ENCODE measurements around the gene ATP1A3. TPM values are rescaled to one million over a fixed set of nuclear protein-coding genes. Genes with fewer than 3 reads are reported as not detected.

Gene ATP1A3
- total RNA-seq, 1 donor from 2014 or later: 242 TPM

DNA sequence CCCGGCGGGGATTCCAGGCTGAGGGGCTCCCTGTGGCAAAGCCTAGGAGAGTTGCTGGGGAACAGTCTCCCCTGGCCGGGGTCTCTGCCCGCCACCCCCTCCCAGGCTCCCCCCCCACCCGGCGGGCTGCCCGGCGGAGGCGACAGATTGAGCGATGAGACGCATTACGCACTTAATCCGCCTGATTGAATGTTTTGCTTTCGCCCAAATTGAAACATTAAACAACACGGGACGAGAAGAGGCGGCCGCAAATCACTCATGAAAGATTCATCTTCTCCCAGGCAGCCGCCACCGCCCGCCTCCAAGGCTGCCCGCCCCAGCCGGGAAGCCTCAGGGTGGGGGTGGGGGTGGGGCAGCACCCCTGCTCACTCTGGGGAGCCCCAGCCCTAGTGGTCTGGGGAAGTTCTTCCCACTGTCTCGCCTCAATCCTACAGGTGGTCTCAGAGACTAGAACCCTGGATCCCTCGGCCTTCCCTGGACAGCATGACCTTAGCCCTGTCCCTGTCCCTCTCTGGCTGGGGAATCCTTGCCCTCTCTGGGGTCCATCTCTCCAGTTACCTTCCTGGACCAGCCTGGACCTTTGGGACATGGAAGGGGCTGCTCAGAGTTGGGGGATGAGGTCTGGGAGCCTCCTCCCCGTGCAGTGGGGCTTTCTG is 58.1 kb downstream of the ATP1A3 start:
- no peak for DNase-seq (ENCODE audit: low spot score)
- intact Hi-C loops (cut with DNase I): loop anchor here (2.0 kb wide), 1 partner anchor 63 kb away; no protein-coding TSS in a partner anchor

DNA sequence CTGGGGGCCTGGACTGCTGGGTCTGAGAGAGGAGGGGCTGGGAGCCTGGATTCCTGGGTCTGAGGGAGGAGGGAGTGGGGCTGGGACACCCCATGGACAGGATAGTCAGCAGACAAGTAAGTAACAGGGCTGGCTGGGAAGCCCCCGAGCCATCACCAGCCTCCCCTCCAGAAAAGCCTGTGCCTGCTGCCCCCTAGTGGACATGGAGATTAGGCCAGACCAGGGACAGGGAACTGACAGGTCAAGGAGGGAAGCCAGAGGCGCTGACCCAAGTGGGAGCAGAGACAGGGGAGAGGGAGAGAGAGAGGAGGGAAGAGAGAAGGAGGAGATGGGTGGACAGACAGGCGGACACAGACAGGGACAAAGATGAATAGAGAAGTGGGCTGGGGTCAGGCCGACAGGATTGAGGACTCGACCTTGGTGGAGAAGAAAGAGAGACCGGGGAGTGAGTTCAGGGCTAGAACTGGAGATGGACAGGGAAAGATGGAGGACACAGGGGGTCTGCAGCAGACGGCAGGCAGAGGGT is 59.1 kb downstream of the ATP1A3 start:
- peak; percentile 87 for DNase-seq (ENCODE audit: low spot score)
- intact Hi-C loops (cut with DNase I): loop anchor here (2.0 kb wide), 1 partner anchor 62 kb away; no protein-coding TSS in a partner anchor

DNA sequence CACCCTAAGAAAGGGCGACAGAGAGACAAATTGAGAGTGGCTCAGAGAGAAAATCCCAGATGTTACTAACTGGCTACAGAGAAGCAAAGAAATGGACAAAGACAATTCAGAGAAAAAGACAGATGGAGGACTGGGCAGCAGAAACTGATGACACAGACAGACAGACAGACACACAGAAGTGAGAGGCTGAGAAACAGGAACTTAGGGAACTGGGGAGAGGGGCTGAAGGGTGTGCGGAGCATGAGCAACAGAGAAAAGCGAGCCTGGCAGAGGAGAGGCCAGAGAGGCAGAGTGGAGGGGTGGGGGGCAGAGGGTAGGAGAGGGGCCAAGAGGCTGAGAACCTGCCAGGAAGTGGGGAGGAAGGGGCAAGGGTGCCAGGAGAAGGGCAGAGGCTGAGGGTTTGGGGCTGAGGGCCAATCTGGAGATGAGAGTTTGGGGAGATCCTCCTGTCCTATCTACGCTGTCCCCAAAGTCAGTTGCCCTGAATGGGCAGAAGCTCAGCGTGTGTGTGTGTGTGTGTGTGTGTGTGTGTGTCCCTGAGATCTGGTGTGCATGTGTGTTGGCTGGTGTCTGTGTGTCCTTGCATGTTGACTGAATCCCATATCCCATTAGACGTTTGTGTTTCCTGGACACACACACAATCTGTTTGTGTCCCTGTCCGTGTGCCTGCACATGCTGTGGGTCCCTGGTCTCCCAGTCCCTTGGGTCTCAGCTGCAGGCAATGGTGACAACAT is 60.2 kb downstream of the ATP1A3 start:
- intact Hi-C loops (cut with DNase I): loop anchor here (2.0 kb wide), 1 partner anchor 61 kb away; no protein-coding TSS in a partner anchor

DNA sequence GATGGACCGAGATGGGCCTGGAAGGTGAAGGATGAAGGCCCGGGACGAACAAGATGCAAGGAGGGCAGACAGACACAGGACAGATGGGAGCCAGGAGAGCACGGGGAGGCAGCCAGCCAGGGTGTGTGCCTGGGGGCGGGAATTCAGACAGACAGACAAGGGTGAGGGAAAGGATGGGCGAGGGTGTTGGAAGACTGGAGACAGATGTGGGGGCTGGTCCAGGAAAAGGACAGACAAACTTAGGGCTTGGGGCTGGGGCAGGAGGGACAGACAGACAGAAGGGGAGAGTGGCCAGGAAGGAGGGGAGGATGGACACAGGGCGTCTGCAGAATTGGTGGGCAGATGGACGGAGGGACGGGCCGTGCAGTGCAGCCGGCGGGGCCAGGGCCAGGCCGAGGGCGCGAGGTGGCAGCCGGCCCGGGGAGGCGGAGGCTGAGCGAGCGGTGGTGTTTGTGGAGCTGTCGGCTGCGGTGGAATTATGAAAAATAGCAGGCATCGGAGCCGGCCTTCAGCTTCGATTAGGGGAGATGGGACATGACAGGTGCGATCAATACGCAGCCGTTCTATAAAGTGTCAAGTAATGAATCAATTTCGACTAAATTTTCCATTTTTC is 61.2 kb downstream of the ATP1A3 start:
- no peak for DNase-seq (ENCODE audit: low spot score)
- intact Hi-C loops (cut with DNase I): no loop called here

More for the DNA sequence above, 60.2 kb downstream of the ATP1A3 start:
- DNase-seq (ENCODE audit: low spot score): no peak

DNA sequence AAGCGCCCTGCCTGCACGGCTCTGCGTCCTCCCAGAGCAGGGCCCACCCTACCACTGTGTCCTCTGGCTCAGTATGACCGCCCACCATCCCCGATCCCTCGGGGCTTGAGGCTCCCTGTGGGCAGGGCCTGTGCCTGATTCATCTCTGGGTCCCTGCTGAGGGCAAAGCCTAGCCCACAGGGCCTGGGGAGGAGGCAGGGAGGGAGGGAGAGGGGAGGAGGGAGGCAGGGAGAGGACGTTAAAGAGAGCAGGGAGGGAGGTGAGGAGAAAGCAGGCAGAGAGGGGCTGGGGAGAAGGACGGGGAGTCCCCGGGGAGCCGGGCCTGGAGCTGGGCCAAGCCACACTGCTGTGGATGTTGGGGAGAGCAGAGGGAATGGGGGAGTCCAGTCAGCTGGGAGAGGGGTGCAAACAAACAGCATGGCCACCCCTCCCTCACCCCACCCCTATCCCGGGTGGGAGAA is 61.7 kb downstream of the ATP1A3 start:
- intact Hi-C loops (cut with DNase I): no loop called here

DNA sequence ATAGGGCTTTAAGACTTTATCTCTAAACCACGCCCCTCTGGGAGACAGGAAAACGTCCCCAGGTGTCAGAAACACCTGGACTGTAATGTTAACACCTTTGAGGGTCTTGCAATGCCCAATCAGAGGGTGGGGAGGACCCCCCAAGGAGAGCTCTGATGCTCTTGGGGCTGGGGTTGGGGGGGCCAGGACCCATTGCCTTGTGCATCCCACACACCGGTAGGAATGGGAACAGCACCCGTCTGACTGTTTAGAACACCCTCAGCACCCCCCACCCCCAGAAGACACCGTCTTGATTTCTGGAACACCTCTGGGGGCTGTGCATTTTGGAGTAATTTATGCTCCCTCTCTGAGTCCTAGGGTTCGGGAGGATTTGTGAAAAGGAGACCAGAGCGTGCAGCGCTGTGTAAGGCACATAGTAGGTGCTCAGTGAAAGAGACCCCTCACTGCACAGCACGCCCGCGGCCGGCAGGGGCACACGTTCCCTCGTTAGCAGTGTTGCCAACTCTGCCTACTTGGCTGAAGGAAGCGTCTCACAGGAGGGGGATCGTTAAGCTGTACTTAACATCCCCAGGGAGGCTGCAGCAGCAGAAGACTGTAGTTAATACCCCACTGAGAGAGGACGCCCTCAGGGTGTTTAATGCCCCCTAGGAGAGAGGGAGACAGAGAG is 63.0 kb downstream of the ATP1A3 start:
- intact Hi-C loops (cut with DNase I): no loop called here
- DNase-seq (ENCODE audit: low spot score): no peak

More for the DNA sequence above, 61.7 kb downstream of the ATP1A3 start:
- no peak for DNase-seq (ENCODE audit: low spot score)

DNA sequence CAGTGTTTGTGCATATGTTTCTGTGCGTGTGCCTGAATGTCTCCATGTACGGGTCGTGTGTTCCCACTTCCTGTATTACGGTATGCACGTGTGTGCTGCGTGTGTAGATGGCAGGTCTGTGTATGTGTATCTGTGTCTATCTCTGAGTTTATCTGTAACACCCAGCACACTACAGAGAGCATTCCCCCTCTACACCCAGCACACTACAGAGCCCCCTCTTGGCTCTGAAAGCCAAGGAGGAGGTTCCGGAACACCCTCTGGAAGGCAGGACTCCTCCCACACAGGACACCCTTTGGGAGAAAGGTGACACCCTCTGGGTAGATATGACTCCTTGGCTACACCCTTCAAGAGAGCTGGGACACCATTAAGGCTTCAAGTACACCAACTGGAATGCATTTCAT is 63.7 kb downstream of the ATP1A3 start:
- intact Hi-C loops (cut with DNase I): no loop called here
- DNase-seq (ENCODE audit: low spot score): no peak

DNA sequence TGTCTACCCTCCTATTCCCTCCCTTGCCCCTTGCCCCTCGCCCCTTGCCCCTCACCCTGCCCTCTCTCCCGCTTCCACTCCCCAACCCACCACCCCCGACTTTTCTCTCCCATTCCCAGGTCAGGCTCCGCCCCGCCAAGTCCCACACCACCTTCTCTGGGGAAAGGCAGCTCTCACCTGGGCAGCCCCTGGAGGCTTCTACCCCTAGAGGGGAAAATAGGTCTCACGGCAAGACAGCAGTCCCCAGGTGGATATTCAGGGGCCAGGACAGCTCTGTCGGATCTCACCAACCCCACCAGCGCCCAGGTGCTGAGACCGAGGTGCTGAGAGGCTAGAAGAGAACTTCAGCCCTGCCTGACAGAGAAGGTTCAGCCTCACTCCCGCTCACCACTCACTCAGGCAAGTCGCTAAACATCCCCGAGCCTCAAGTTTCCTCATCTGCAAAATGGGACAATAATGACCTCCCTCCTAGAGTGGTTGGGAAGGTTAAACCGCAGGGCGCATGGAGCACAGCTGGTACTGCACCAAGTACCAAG is 64.4 kb downstream of the ATP1A3 start:
- intact Hi-C loops (cut with DNase I): no loop called here
- DNase-seq (ENCODE audit: low spot score): no peak

DNA sequence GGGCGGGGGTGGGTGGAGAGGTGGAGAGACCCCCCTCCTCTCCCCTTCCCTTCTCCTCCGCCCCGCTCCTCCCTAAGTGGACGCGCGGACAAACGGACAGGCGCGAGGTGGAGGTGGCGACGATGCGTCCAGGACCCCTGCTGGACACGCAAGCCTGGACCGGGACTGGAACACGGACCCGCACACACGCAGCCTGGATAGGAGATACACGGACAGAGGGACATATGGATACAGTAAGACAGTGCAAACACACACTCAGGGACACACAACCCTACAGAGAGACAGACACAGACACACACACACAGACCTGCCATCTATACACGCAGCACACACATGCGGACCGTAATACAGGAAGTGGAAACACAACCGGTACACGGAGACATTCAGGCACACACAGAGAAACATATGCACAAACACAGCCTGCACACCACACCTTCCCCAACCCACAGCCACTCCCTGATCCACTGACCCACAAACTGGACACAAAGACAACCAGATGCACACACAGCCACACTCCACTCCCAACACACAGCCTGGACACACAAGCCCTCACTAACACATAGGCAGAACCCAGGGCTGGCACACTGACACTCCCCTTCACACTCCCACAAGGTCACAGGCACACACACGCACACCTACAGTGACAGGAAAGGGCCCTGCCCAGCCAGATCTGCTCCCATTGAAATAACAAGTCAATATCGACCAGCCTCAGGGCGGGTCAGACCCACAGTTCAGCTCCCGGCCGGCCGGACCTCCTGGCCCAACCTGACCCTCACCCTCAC is 65.1 kb downstream of the ATP1A3 start:
- intact Hi-C loops (cut with DNase I): no loop called here
- no peak for DNase-seq (ENCODE audit: low spot score)

DNA sequence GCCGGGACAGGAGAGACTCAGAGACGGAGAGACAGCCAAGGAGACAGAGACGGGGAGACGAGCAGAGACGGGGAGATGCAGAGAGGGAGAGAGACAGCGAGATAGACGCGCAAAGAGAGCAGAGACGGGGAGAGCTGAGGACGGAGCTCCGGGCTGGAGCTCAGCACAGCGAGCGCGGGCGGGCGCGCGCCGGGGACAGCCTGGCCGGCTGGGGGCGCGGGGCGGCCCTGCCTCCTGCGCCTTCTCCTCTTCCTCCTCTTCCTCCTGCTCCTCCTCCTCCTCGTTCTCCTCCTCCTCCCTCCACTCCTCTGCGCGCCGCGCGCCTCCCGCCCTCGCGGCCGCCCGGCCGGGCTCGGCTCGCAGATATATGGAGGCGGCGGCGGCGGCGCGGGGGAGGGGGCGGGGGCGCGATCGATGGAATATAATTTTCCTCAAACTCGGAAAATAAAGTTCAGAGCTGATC is 65.8 kb downstream of the ATP1A3 start, which contains the start of gene ERFL:
Gene ERFL (minus strand): TSS at position 229 of the 463 bp plus-strand sequence. CDS start 15,530 bp downstream, outside the sequence.
- no peak for DNase-seq (ENCODE audit: low spot score)
- intact Hi-C loops (cut with DNase I): no loop called here

DNA sequence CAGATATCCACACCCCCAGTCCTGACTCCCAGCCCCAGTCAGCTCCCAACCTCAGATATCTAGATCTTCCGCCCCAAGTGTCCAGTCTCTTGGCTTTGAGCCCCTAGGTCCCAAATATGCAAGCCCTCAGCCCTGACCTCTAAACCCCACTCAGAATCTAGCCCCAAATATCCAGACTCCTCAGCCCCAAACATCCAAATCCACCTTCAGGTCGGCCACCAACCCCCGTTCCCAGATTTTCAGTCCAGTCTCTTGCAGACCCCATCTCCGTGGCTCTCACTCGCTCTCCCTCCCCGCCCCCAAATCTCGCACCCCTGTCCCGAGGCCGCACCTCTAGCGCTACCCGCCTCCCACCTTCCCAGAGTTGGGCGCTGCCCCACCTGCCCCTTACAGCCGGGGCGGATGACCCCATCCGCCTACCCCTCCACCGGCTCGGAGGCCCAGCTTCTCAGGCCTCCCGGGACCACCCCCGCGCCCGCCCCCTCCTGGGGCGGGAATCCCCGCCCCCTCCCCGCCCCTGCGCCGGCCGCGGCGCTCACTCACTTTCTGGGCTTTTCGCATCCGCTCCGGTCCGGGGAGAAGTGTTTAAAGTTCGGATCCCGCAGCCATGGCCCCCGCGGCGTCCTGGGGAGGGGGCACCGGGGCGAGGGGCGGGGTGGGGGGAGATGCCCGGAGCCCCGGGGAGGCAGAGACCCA is 66.4 kb downstream of the ATP1A3 start:
- DNase-seq (ENCODE audit: low spot score): no peak
- intact Hi-C loops (cut with DNase I): no loop called here

DNA sequence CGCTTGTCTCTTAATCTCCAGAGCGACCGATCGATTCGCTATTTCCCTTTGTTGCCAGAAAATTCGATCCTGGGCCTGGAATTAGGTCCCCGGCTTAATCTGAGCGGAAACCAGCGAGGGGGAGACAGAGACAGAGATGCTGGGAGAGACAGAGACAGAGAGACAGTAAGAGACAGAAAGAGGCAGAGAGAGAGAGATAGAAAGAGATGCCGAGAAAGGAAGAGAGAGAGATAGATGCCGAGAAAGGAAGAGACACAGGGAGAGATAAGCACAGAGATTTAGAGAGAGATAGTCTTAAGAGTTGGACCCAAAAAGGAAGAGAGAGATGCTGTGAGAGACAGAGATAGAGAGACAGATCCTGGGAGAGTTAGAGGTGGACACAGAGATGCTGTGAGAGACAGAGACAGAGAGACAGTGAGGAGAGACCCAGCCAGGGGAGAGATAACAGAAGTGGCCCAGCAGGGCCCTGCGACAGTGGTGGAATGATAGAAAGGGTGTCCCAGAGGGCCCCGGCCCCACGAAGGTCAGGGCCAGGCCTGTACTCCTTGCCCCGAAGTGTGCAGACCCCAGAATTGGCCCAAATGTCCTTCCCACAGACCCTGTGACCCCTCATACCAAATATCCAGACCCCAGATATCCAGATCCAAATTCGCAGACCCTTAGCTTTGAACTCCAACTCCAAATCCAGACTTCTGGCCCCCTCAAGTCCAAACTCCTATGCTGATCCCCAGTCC is 67.1 kb downstream of the ATP1A3 start:
- no peak for DNase-seq (ENCODE audit: low spot score)
- intact Hi-C loops (cut with DNase I): no loop called here

DNA sequence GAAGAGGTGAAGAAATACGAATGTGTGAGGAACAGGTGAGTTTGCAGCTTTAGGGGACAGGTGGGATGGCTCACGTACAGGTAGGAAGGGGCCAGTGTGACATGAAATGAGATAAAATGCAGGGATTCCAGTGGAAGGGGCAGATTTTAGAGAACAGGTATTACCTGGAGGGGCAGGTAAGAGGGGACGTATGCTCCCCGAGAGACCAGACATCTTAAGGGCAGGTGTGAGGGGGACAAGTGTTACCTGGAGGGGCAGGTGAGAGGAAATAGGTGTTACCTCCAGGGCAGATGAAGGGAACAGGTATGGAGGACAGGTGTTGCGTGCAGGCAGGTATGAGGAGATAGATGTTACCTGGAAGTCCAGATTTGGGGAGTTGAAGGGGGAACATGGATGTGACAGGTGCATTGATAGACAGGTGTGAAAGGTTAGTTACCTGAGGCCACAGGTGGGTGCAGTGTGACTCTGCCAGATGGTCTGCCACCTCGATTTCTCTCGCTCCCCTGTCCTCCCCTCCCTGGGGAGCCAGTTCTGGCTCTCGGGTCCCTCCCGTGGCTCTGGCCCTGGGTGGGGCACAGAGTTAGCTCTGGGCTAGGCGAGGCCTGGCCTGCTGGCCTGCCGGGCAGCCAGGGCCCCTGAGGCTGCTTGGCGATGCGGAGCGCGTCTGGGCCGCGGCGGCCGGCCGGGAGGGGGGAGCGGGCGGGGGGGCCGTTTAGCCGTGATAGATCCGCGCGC is 67.8 kb downstream of the ATP1A3 start:
- DNase-seq (ENCODE audit: low spot score): no peak

DNA sequence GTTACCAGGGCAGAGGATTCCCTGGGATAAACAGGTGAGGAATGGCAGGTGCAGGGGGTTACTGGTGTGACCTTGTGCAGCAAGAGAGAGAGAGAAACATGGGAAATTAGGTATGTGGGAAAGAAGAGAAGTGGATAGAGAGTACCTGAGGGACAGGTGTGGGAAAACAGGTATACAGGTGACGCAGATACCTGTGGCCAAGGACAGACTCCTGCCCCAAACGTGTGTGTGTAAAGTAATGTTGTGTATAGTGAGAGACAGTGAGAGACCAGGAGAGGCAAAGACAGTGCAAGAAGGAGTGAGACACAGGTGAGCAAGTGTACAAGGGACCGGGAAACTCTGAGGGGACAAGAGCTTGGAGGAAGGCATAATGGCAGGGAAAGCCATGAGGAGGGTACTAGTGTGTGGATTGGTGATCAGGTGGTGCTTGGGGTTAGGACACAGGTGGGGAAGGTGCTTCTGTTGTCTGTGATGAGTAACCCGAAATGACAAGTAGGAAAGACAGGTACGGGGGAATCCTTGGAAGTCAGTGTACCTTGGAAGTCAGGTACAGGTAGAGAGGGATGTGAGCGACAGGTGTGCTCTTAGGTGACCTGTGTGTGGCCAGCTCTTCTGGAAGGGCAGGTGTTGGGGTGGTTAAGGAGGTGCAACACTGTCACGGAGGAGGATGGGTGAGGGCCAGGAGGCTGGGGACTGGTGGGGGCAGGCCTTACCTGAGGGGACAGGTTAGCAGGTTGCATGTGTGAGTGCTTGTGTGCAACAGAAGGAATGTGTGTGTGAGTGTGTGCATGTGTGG is 68.6 kb downstream of the ATP1A3 start:
- intact Hi-C loops (cut with DNase I): no loop called here
- no peak for DNase-seq (ENCODE audit: low spot score)

More for the DNA sequence above, 67.8 kb downstream of the ATP1A3 start:
- intact Hi-C loops (cut with DNase I): no loop called here

DNA sequence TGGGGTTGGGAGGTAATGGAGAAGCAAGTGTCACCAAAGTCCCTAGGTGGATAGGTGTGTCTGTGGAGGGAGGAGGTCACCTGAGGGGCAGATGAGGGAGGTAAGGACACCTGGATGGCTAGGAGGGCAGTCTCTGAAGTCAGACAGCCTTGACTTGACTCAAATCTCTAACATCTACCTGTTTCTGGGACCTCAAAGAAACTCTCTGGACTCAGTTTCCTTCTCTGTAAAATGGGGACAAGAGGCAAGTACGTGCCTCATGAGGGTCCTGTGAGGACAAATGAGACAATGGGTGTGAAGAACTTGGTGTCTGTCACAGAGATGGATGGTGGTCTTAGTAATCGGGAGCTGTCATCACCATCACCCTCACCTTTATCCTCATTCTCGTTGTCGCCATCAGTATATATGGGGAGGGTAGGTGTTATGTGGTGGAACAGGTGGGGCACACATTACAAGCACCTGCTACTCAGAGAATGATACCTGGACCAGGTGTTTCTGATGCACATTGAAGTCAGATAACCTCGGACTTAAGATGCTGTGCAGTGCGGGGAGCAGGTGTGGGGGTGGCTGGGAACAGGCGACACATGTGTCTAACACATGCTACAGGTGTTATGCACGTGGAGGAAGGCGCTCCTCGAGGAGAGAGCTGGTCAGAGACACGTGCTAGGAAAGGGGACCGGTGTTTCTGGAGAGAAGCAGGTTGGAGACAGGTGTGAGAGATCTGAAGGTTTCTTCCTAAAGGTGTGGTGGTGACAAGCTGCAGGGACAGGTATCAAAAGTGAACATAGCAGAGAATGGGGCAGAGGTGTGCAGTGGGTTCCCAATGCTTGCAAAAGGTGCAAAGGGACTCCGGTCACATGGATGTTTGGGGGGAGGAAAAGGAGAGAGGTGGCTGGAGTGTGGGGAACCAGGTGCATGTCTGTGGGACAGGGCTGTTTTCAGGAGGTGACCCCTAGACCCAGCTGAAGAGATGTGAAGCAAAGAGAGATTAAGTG is 69.6 kb downstream of the ATP1A3 start:
- intact Hi-C loops (cut with DNase I): no loop called here
- no peak for DNase-seq (ENCODE audit: low spot score)

All from cardiac septum (tissue), 1 donor.